HepG2 (cell line): ENCODE measurements around the gene DCC. TPM values are rescaled to one million over a fixed set of nuclear protein-coding genes. Genes with fewer than 3 reads are reported as not detected.

Experiments
- ATAC-seq: fragments of 200-7000 bp; cut with Tn5 transposase; 3 replicates; pipeline ENCODE4 v1.9.1; 2020; ENCODE audit warnings: mild to moderate bottlenecking, moderate library complexity
- BruUV-seq: library from RNA; stranded (reverse); fragments of 400-500 nt; replicated peaks from 2 replicates; lab custom pipeline; 2021; lab: Mats Ljungman, UMichigan
- CTCF ChIA-PET: fragments of 300-600 bp; formaldehyde crosslinking; extraction: SDS; loops from one replicate; lab custom pipeline; 2021; ENCODE audit warnings: low total read pairs, inconsistent platforms, low intra/inter-chr PET ratio; lab: Yijun Ruan, JAX
- POLR2A ChIA-PET: fragments of 350-600 bp; sonication (Branson Sonifier 250); formaldehyde crosslinking; loops from one replicate; lab custom pipeline; 2020; ENCODE audit warnings: antibody characterized with exemption, inconsistent platforms; lab: Yijun Ruan, JAX
- DNase-seq: peaks from one replicate; pipeline ENCODE4 v3.0.0-alpha.2; 2015; ENCODE audit warnings: low spot score
- FAIRE-seq: peaks from 3 replicates; lab custom pipeline; 2011; peaks lifted over from hg19 to GRCh38; lab: Jason Lieb, UNC
- H2AFZ ChIP-seq: one replicate; pipeline ENCODE4 v1.6.1; 2011; ENCODE audit warnings: low read length, inconsistent platforms
- H3K27ac ChIP-seq: fragments of 300-600 bp; 3 replicates; pipeline ENCODE4 v1.8.0; 2011; ENCODE audit warnings: mixed run types, mild to moderate bottlenecking, mixed read lengths, low read length, inconsistent platforms; ENCODE audit not compliant: insufficient read depth; ENCODE audit errors: extremely low read length
- H3K27me3 ChIP-seq, 2 experiments: fragments of 200-600 bp in 1 of 2; 2 replicates in 1 of 2; 3 replicates in 1 of 2; pipeline versions ENCODE4 v1.6.0 to v1.8.0; 2011; ENCODE audit warnings: low read length in 2 of 2, mild to moderate bottlenecking in 2 of 2, moderate library complexity in 2 of 2, inconsistent platforms in 1 of 2; ENCODE audit not compliant: insufficient read depth in 2 of 2, control insufficient read depth in 1 of 2
- H3K36me3 ChIP-seq, 2 experiments: fragments of 200-600 bp in 1 of 2; replicated peaks in 1 of 2; 2 replicates in 1 of 2; 3 replicates in 1 of 2; pipeline versions ENCODE4 v1.5.1 to v1.8.0; 2011; ENCODE audit warnings: low read length in 2 of 2, inconsistent platforms in 1 of 2; ENCODE audit not compliant: insufficient read depth in 2 of 2, control insufficient read depth in 1 of 2
- H3K4me1 ChIP-seq: 2 replicates; pipeline ENCODE4 v1.5.1; 2012; ENCODE audit warnings: low read length, inconsistent platforms; ENCODE audit not compliant: insufficient read depth
- H3K4me2 ChIP-seq: 2 replicates; pipeline ENCODE4 v1.6.0; 2011; ENCODE audit warnings: low read depth, low read length, inconsistent platforms
- H3K4me3 ChIP-seq, 3 experiments: fragments of 200-600 bp in 1 of 3; sonication (generic), shearing (Covaris generic) in 1 of 3; replicated peaks in 1 of 3; 2 replicates each; pipeline ENCODE4 v1.5.1; 2011 to 2016; ENCODE audit warnings: low read length in 3 of 3, inconsistent platforms in 2 of 3, low read depth in 2 of 3, mild to moderate bottlenecking in 2 of 3, control low read depth in 1 of 3, mixed read lengths in 1 of 3; ENCODE audit not compliant: insufficient read depth in 1 of 3
- H3K79me2 ChIP-seq: one replicate; pipeline ENCODE4 v1.6.1; 2011; ENCODE audit warnings: low read length, inconsistent platforms; ENCODE audit not compliant: insufficient read depth
- H3K9ac ChIP-seq: 2 replicates; pipeline ENCODE4 v1.6.0; 2011; ENCODE audit warnings: mild to moderate bottlenecking, low read depth, low read length, inconsistent platforms; ENCODE audit not compliant: insufficient read depth
- H3K9me3 ChIP-seq: 2 replicates; pipeline ENCODE4 v1.5.1; 2012; ENCODE audit warnings: mild to moderate bottlenecking, low read length
- H4K20me1 ChIP-seq: 2 replicates; pipeline ENCODE4 v1.6.0; 2011; ENCODE audit warnings: inconsistent platforms, mild to moderate bottlenecking, low read length, moderate library complexity; ENCODE audit not compliant: insufficient read depth
- DBP ChIP-seq: sonication (generic); formaldehyde crosslinking; IDR thresholded peaks from 2 replicates; pipeline ENCODE4 v1.4.0; 2020; ENCODE audit warnings: missing genetic modification reagents; ENCODE audit errors: not compliant biosample characterization
- HNF4G ChIP-seq, 2 experiments: sonication (generic) in 1 of 2; formaldehyde crosslinking in 1 of 2; IDR thresholded peaks; 2 replicates each; pipeline versions ENCODE4 v1.4.0 to v1.6.1; 2011 to 2020; ENCODE audit warnings: borderline replicate concordance in 2 of 2, low read depth in 2 of 2, mild to moderate bottlenecking in 2 of 2, low read length in 1 of 2, missing genetic modification reagents in 1 of 2, moderate library complexity in 1 of 2
- IRF9 ChIP-seq: sonication (generic); formaldehyde crosslinking; IDR thresholded peaks from 2 replicates; pipeline ENCODE4 v1.8.0; 2022; ENCODE audit warnings: missing genetic modification reagents, mild to moderate bottlenecking, borderline replicate concordance
- MAFG ChIP-seq: sonication (generic); formaldehyde crosslinking; IDR thresholded peaks from 2 replicates; pipeline ENCODE4 v1.5.1; 2020; ENCODE audit warnings: mild to moderate bottlenecking, missing genetic modification reagents
- NFE2L2 ChIP-seq: fragments of 150-350 bp; IDR thresholded peaks from 2 replicates; pipeline ENCODE4 v1.6.1; 2014; ENCODE audit warnings: low read length
- PLRG1 ChIP-seq: fragments of 450-650 bp; conservative IDR thresholded peaks from 2 replicates; pipeline ENCODE4 v1.6.1; 2016
- SOX13 ChIP-seq, 3 experiments: fragments of 450-650 bp in 1 of 3; sonication (generic) in 1 of 3; formaldehyde crosslinking in 1 of 3; IDR thresholded peaks in 2 of 3; conservative IDR thresholded peaks in 1 of 3; 2 replicates each; pipeline versions ENCODE4 v1.5.0 to v1.6.1; 2016 to 2020; ENCODE audit warnings: antibody characterized with exemption in 1 of 3, mild to moderate bottlenecking in 1 of 3, missing compliant biosample characterization in 1 of 3, missing genetic modification reagents in 1 of 3, moderate library complexity in 1 of 3
- ZBTB4 ChIP-seq: sonication (generic); formaldehyde crosslinking; IDR thresholded peaks from 2 replicates; pipeline ENCODE4 v1.4.0; 2020; ENCODE audit warnings: missing genetic modification reagents, mild to moderate bottlenecking, borderline replicate concordance
- ZMAT3 ChIP-seq: sonication (generic); formaldehyde crosslinking; conservative IDR thresholded peaks from 2 replicates; pipeline ENCODE4 v1.7.0; 2021; ENCODE audit warnings: missing genetic modification reagents
- ZNF24 ChIP-seq: fragments of 450-650 bp; IDR thresholded peaks from 2 replicates; pipeline ENCODE4 v1.6.1; 2017; ENCODE audit warnings: antibody characterized with exemption, mild to moderate bottlenecking
- ZNF275 ChIP-seq: sonication (generic); formaldehyde crosslinking; IDR thresholded peaks from 2 replicates; pipeline ENCODE4 v1.8.0; 2022; ENCODE audit warnings: missing genetic modification reagents, mild to moderate bottlenecking, inconsistent platforms, borderline replicate concordance
- ZNF564 ChIP-seq: sonication (generic); formaldehyde crosslinking; IDR thresholded peaks from 2 replicates; pipeline ENCODE4 v1.8.1; 2023; ENCODE audit warnings: mild to moderate bottlenecking, missing genetic modification reagents
- ZNF687 ChIP-seq: sonication (generic); formaldehyde crosslinking; IDR thresholded peaks from 2 replicates; pipeline ENCODE4 v1.5.1; 2020; ENCODE audit warnings: mild to moderate bottlenecking, missing genetic modification reagents, moderate library complexity
- WGBS: methylation state at CpG from one replicate; pipeline ENCODE4 v1.1.6; 2017; ENCODE audit warnings: low lambda C conversion rate; 5-methylcytosine and 5-hydroxymethylcytosine counted together
- in situ Hi-C: cut with HindIII; loops from 2 replicates; pipeline ENCODE4 v1.10.0; 2017; ENCODE audit warnings: low pct_unique_long_range_greater_than_20kb; ENCODE audit not compliant: extremely low pct_ligation_motif_present
- intact Hi-C: fragments of 100-400 bp; cut with micrococcal nuclease; formaldehyde crosslinking; loops from one replicate; pipeline ENCODE4 v1.10.0; 2022; ENCODE audit not compliant: unreplicated experiment
- polyA plus RNA-seq, 8 experiments: library from polyadenylated mRNA; depleted of rRNA in 3 of 8; stranded (reverse) in 7 of 8; unstranded in 1 of 8; fragments of >200 nt; fragmentation: Illumina TruSeq in 4 of 8; extraction: Trizol in 4 of 8; gene quantifications; 2 replicates each; pipeline versions ENCODE4 v1.2.1 to v1.2.3, GENCODE V29; 2011 to 2016; ENCODE audit warnings: low read depth in 4 of 8, missing spikeins in 1 of 8, mixed read lengths in 1 of 8; ENCODE audit not compliant: insufficient read depth in 1 of 8
- total RNA-seq, 5 experiments: library from RNA; depleted of rRNA; stranded (reverse); fragments of >200 nt; fragmentation: Illumina TruSeq; extraction: Trizol; gene quantifications; 2 replicates each; pipeline ENCODE4 v1.2.3, GENCODE V29; 2016; ENCODE audit warnings: low read depth in 1 of 5

The DCC gene
- total and polyA plus RNA-seq, 2 of the 13 experiments (the other 11 are each of a cell fraction or from before 2014, with no cell fraction given): not detected

- intact Hi-C loops (no loop called here), in situ Hi-C loops (no loop called here)
- Histone ChIP-seq H3K4me2 (no peak overlapping the region), H4K20me1 (no peaks in the 10 kb centered on the region), H3K4me1 (peaks cover 11% of the 10 kb centered on the region), H2AFZ (no peak overlapping the region), H3K27me3 (no peaks in the 10 kb centered on the region), H3K27ac (no peak overlapping the region), H3K36me3 (no peaks in the 10 kb centered on the region), H3K9ac (no peak overlapping the region), H3K4me3 (no peak overlapping the region), H3K79me2 (no peaks in the 10 kb centered on the region), H3K9me3 (no peaks in the 10 kb centered on the region; the same call in 1 of the 2 replicates)
- FAIRE-seq (no peak), ATAC-seq (no peak), DNase-seq (no peak)
- no TSS peak for BruUV-seq
- CTCF ChIA-PET: no interaction called here
- WGBS: 5% methylated on average over 1 of the region's 1 CpG
- POLR2A ChIA-PET: no interaction called here
- TF ChIP-seq ZNF275 (CRISPR knock-in tag): no peak
- no peak for TF ChIP-seq MAFG (CRISPR knock-in tag)
- TF ChIP-seq SOX13 (IDR thresholded peaks at IDR 0.05): no peak
- TF ChIP-seq SOX13 (CRISPR knock-in tag; conservative IDR thresholded peaks at IDR 0.05 in 1 of 2, IDR thresholded peaks at IDR 0.05 in 1 of 2): no peak
- TF ChIP-seq ZBTB4 (CRISPR knock-in tag): no peak
- TF ChIP-seq NFE2L2: no peak
- no peak for TF ChIP-seq DBP (CRISPR knock-in tag)
- no peak for TF ChIP-seq ZNF24
- TF ChIP-seq HNF4G (IDR thresholded peaks at IDR 0.05; ENCODE audit: borderline replicate concordance, low read depth, low read length): no peak
- TF ChIP-seq HNF4G (CRISPR knock-in tag; IDR thresholded peaks at IDR 0.05; ENCODE audit: borderline replicate concordance, low read depth): no peak
- TF ChIP-seq IRF9: no peak
- no peak for TF ChIP-seq ZMAT3
- TF ChIP-seq ZNF564 (CRISPR knock-in tag): no peak
- no peak for TF ChIP-seq ZNF687 (CRISPR knock-in tag)
- no peak for TF ChIP-seq PLRG1
Observed at GRCh38 chr18:53028565-53028964, 688.6 kb downstream of the DCC start.
